ENCODE results near the gene TNNT1.

DNA sequence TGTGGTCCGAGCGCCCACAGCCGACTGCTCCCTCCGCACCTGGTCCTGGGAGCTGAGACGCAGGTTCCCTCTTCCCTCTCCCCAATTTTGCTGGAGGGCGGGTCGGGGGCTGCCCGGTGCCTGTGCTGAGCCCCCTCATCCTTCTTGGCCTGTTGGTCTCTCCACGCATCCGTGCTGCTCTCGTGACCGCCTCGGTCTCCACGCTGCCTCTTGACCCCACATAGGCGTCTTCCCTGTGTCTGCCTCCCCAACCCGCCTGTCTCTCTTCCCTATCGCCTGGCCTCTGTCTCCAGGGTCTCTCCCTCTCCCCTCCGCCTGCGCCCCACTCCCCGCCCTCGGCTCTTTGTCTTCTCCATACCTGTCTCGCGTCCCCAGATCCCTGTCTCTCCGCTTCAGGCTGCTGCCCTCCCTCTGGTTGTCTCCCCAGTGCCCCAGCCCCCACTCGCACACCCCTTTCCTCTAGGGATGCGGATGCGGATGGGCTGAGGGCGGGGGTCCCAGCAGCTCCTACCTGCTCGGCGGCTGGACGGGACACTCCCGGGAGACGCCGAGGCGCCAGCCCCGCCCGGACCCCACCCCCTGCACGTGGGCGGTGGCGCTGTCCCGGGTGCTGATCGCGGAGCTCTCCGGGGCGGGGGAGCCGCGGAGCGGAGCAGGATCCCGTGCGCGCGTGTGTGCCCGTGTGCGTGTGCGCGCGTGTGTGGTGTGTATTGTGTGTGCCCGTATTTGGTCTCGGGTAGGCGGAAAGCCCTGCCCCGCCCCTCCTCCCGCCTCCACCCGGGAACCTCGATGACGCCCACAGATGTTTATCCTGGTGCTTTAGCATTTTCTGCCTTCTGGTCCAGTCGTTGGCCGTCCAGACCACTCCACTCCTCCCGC lies 30.8 kb upstream of the TNNT1 start, which contains the start of gene SYT5:
- TF ChIP-seq GATA2 (IDR thresholded peaks at IDR 0.05; ENCODE audit: low read depth, low read length) (peak; percentile 85), GATA3 (IDR thresholded peaks at IDR 0.05; ENCODE audit: low read depth, low read length) (no peak)
